C4-2B (cell line): Measurements from ENCODE around the gene LSM4.

ENCODE experiments used
- H3K27ac ChIP-seq: fragments of 450-650 bp; 2 replicates; pipeline ENCODE4 v1.5.1; 2017
- ZFX ChIP-seq: fragments of 450-650 bp; IDR thresholded peaks from 2 replicates; pipeline ENCODE4 v1.6.1; 2017
- TF ChIP-seq, protein P1 (sequence below): fragments of 450-650 bp; conservative IDR thresholded peaks from 2 replicates; pipeline ENCODE4 v1.5.1; 2017; ENCODE audit warnings: mild to moderate bottlenecking

LSM4 gene

GRCh38 chr19:18262144-18262543, 60.7 kb downstream of the LSM4 start:
- TF ChIP-seq, protein P1, sequence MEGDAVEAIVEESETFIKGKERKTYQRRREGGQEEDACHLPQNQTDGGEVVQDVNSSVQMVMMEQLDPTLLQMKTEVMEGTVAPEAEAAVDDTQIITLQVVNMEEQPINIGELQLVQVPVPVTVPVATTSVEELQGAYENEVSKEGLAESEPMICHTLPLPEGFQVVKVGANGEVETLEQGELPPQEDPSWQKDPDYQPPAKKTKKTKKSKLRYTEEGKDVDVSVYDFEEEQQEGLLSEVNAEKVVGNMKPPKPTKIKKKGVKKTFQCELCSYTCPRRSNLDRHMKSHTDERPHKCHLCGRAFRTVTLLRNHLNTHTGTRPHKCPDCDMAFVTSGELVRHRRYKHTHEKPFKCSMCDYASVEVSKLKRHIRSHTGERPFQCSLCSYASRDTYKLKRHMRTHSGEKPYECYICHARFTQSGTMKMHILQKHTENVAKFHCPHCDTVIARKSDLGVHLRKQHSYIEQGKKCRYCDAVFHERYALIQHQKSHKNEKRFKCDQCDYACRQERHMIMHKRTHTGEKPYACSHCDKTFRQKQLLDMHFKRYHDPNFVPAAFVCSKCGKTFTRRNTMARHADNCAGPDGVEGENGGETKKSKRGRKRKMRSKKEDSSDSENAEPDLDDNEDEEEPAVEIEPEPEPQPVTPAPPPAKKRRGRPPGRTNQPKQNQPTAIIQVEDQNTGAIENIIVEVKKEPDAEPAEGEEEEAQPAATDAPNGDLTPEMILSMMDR, result no peak
- no peak for TF ChIP-seq ZFX

DNA sequence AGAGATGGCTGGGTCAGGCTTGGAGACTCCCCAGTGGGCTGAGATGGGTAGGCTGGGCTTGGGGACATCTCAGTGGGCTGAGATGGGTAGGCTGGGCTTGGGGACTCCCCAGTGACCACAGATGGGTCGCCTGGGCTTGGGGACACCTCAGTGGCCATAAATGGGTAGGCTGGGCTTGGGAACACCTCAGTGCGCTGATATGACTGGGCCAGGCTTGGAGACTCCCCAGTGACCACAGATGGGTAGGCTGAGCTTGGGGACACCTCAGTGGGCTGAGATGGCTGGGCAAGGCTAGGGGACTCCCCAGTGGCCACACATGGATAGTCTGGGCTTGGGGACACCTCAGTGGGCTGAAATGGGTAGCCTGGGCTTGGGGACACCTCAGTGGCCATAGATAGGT, 61.4 kb downstream of the LSM4 start:
- H3K27ac ChIP-seq, result no peak overlapping the region
- no peak for TF ChIP-seq ZFX
- TF ChIP-seq, protein P1, result no peak

More at GRCh38 chr19:18262144-18262543, 60.7 kb downstream of the LSM4 start:
- H3K27ac ChIP-seq, result no peak overlapping the region

GRCh38 chr19:18259893-18260292, 63.0 kb downstream of the LSM4 start:
- no peak overlapping the region for H3K27ac ChIP-seq
- TF ChIP-seq, protein P1, result no peak
- no peak for TF ChIP-seq ZFX

GRCh38 chr19:18257503-18258470, 65.1 kb downstream of the LSM4 start:
- no peak for TF ChIP-seq ZFX
- no peak overlapping the region for H3K27ac ChIP-seq
